ENCODE data around the gene MUS81. TPM values are rescaled to one million over a fixed set of nuclear protein-coding genes. Genes with fewer than 3 reads are reported as not detected.

The MUS81 gene
- total RNA-seq, 4 donors from 2014 or later = 54.0 to 83.1 (median 68.3) TPM

DNA sequence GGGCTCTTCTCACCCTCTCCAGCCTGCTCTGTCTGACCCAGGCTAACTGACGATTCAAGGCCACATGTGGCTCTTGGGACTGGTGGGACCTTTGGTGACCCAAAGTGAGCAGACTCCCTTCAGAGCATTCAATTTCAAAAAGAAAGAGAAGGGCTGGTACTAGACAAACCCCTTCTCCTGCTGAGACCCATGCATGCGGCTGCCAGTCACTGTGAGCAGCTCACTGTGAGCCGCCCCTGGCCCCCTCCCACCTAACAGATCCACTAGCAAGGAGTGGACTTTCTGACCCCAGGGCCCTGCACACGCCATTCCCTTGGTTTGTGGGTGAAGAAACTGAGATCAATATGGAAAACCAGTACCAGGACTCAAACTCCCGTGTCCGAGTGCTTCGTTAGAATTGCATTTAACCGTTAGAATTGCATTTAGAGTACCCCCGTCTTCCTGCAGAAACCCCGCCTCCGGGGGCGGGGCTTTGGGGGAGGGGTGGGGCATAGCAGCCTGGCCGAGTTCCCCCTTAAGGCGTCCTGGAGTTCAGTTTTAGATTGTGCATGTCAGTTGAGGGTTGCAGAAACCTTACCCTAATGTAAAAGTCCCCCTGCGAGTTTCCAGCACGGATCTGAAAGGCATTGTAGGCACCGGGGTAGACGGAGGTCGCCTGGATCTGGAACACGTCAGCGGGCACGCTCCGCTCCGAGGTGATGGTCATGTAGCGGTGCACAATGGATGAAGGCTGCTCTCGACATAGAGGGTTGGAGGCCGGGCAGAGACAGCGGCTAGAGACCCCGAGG lies 7.2 kb downstream of the MUS81 start:
- H3K27ac ChIP-seq = no peak overlapping the region
- H3K9me3 ChIP-seq = no peaks in the 10 kb centered on the region
- WGBS, 2 donors = 55 to 56% methylated on average over 29 of the region's 29 CpGs
- no peak for TF ChIP-seq EP300 (IDR thresholded peaks at IDR 0.05)
- TF ChIP-seq POLR2A (IDR thresholded peaks at IDR 0.05) = no peak
- TF ChIP-seq, protein P1, sequence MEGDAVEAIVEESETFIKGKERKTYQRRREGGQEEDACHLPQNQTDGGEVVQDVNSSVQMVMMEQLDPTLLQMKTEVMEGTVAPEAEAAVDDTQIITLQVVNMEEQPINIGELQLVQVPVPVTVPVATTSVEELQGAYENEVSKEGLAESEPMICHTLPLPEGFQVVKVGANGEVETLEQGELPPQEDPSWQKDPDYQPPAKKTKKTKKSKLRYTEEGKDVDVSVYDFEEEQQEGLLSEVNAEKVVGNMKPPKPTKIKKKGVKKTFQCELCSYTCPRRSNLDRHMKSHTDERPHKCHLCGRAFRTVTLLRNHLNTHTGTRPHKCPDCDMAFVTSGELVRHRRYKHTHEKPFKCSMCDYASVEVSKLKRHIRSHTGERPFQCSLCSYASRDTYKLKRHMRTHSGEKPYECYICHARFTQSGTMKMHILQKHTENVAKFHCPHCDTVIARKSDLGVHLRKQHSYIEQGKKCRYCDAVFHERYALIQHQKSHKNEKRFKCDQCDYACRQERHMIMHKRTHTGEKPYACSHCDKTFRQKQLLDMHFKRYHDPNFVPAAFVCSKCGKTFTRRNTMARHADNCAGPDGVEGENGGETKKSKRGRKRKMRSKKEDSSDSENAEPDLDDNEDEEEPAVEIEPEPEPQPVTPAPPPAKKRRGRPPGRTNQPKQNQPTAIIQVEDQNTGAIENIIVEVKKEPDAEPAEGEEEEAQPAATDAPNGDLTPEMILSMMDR (IDR thresholded peaks at IDR 0.05) = no peak
- H3K4me1 ChIP-seq = peaks cover 0 to 42% (median 7%) of the 10 kb centered on the region in 4 donors
- no peak overlapping the region for H3K4me3 ChIP-seq
- no peaks in the 10 kb centered on the region for H3K27me3 ChIP-seq
- H3K36me3 ChIP-seq = peaks cover 0 to 84% (median 24%) of the 10 kb centered on the region in 3 donors
- no peak for DNase-seq (ENCODE audit: low spot score in 2 of 2)

DNA sequence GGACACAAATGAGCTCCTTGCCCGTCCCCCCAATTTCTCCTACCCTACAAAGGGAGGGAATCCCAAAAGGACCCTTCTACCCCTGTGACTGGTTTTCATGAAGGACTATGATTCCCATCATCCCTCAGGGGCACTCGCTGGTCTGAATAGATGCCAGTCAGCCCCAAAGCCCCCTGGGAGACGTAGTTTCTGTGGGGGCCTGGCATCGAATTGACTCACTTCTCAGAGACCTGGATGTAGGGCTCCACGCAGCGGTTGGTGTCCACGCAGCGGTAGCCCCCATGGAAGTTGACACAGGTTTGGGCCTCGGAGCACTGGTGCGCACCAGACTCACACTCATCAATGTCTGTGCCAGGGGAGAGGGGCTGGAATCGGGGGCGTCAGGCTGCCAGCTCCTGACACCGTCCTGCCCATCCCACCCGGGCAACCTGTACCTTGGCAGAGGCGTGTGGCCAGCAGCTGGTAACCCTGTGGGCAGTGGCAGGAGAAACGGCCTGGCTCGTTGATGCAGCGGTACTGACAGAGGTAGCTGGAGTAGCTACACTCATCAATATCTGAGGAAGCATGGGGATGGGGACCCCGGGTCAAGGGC lies 7.9 kb downstream of the MUS81 start:
- Histone ChIP-seq H3K4me1 (peaks cover 0 to 40% (median 7%) of the 10 kb centered on the region in 4 donors), H3K36me3 (peaks cover 0 to 77% (median 23%) of the 10 kb centered on the region in 3 donors), H3K9me3 (no peaks in the 10 kb centered on the region), H3K27me3 (no peaks in the 10 kb centered on the region), H3K27ac (no peak overlapping the region), H3K4me3 (no peak overlapping the region)
- no peak for TF ChIP-seq POLR2A (IDR thresholded peaks at IDR 0.05)
- TF ChIP-seq, protein P1 (IDR thresholded peaks at IDR 0.05) = no peak
- TF ChIP-seq EP300 (IDR thresholded peaks at IDR 0.05) = no peak
- 81% methylated on average over 17 to 19 of the region's 19 CpGs for WGBS, 2 donors
- DNase-seq (ENCODE audit: low spot score in 2 of 2) = no peak

- WGBS, 2 donors = 84 to 97% methylated on average over 3 of the region's 3 CpGs
- TF ChIP-seq, protein P1 (IDR thresholded peaks at IDR 0.05) = no peak
- TF ChIP-seq EP300 (IDR thresholded peaks at IDR 0.05) = no peak
- TF ChIP-seq POLR2A (IDR thresholded peaks at IDR 0.05) = no peak
- H3K4me3 ChIP-seq = no peak overlapping the region
- H3K9me3 ChIP-seq = no peaks in the 10 kb centered on the region
- H3K36me3 ChIP-seq = peaks cover 0 to 70% (median 21%) of the 10 kb centered on the region in 3 donors
- peaks cover 0 to 43% (median 10%) of the 10 kb centered on the region in 4 donors for H3K4me1 ChIP-seq
- H3K27ac ChIP-seq = no peak overlapping the region
- DNase-seq (ENCODE audit: low spot score in 2 of 2) = no peak
- no peaks in the 10 kb centered on the region for H3K27me3 ChIP-seq
Observed at GRCh38 chr11:65868907-65869306, 8.7 kb downstream of the MUS81 start.

- DNase-seq (ENCODE audit: low spot score in 2 of 2) = no peak
- 74 to 81% methylated on average over 22 to 24 of the region's 24 CpGs for WGBS, 2 donors
- peaks cover 0 to 61% (median 12%) of the 10 kb centered on the region in 3 donors for H3K36me3 ChIP-seq
Observed at GRCh38 chr11:65869643-65870306, 9.5 kb downstream of the MUS81 start.

More at GRCh38 chr11:65869643-65870306, 9.5 kb downstream of the MUS81 start:
- Histone ChIP-seq H3K27ac (peak overlapping the region in 1 of 4 donors; percentile 9), H3K4me1 (peaks cover 0 to 46% (median 12%) of the 10 kb centered on the region in 4 donors), H3K9me3 (no peaks in the 10 kb centered on the region), H3K27me3 (no peaks in the 10 kb centered on the region), H3K4me3 (no peak overlapping the region)
- no peak for TF ChIP-seq EP300 (IDR thresholded peaks at IDR 0.05)
- TF ChIP-seq, protein P1 (IDR thresholded peaks at IDR 0.05) = no peak
- no peak for TF ChIP-seq POLR2A (IDR thresholded peaks at IDR 0.05)

Measured in tibial nerve (tissue), 4 donors.